NT2/D1 (cell line): ENCODE measurements around the gene TXN2.

Experiments used
- SUZ12 ChIP-seq: IDR thresholded peaks from 2 replicates; pipeline ENCODE4 v1.6.1; 2011; ENCODE audit not compliant: insufficient read length, insufficient read depth; ENCODE audit errors: extremely low read depth
- YY1 ChIP-seq: IDR thresholded peaks from 2 replicates; pipeline ENCODE4 v1.6.1; 2011; ENCODE audit not compliant: insufficient read length, insufficient read depth
- ZNF274 ChIP-seq: IDR thresholded peaks from 2 replicates; pipeline ENCODE4 v1.6.1; 2011; ENCODE audit warnings: mild to moderate bottlenecking, low read depth, low read length

- no peak for TF ChIP-seq ZNF274
- TF ChIP-seq YY1 = no peak
- no peak for TF ChIP-seq SUZ12
Observed at GRCh38 chr22:36432592-36433317, 48.7 kb downstream of the TXN2 start.
